Stimulated activated memory B cell treated with anti-CD40 and anti-IgM and Interleukin-4, amounts not matched to agents 10 μg/mL and 1 μg/mL and 100 μg/mL, for 72 hours (primary cell): ENCODE measurements around the gene IDS.

Experiments used
- ATAC-seq: fragments of 150-1000 bp; cut with Tn5 transposase; 2 replicates; pipeline ENCODE4 v1.10.0; 2021
- H3K27ac Mint-ChIP-seq: one replicate; pipeline ENCODE4 v1.8.0; 2022; ENCODE audit warnings: mild to moderate bottlenecking, mixed read lengths
- H3K27me3 Mint-ChIP-seq: one replicate; pipeline ENCODE4 v1.8.0; 2022; ENCODE audit warnings: mixed read lengths
- H3K36me3 Mint-ChIP-seq: one replicate; pipeline ENCODE4 v1.8.0; 2022; ENCODE audit warnings: mixed read lengths
- H3K4me1 Mint-ChIP-seq: one replicate; pipeline ENCODE4 v1.8.0; 2022; ENCODE audit warnings: mixed read lengths
- H3K4me3 Mint-ChIP-seq: one replicate; pipeline ENCODE4 v1.8.0; 2022; ENCODE audit warnings: mild to moderate bottlenecking, moderate library complexity, mixed read lengths
- H3K9me3 Mint-ChIP-seq: one replicate; pipeline ENCODE4 v1.8.0; 2022; ENCODE audit warnings: mixed read lengths

IDS gene

DNA sequence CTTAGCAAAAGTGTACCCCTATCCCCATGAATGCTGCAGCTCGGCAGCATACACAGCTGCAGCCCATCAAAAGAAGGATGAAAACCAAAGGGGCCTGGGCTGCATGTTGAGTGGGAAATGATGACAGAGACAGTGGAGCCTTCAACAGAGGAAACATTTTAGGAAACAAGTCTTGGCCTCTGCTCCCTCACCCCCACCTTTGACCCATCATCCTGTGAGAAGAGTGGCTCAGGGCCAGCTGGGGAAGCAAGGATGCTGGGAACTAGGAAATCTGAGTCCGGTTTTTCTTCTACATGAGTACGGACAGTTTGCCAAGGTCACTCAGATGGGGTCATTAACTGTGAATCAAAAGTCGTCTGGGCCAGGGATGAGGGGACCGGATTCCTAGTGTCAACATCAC lies 37.2 kb downstream of the IDS start:
- ATAC-seq, result no peak
- Mint-ChIP-seq H3K27ac (no peak overlapping the region), H3K27me3 (no peaks in the 10 kb centered on the region), H3K9me3 (no peaks in the 10 kb centered on the region), H3K4me1 (no peaks in the 10 kb centered on the region), H3K36me3 (no peaks in the 10 kb centered on the region), H3K4me3 (no peak overlapping the region)

DNA sequence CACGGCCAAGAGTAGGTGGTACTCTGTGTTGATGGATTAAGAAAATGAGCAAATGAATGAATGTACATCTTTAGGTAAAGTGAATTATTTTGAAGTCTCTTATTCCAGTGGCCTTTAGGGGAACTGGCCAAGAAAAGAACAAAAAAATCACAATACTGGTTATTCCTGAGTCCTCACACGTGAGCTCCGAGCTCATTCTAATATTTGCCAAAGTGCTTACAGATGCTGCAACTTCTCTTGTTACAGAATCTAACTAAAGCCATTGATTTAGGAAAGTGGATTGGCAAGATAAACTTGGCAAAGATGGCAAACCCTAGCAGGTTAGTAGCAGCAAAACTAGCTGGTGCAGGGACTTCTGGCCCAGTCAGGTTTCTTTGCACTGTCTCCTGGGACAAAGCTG lies 37.6 kb downstream of the IDS start:
- no peak overlapping the region for H3K4me3 Mint-ChIP-seq
- no peaks in the 10 kb centered on the region for H3K4me1 Mint-ChIP-seq
- H3K36me3 Mint-ChIP-seq, result no peaks in the 10 kb centered on the region
- no peak overlapping the region for H3K27ac Mint-ChIP-seq
- no peak for ATAC-seq
- no peaks in the 10 kb centered on the region for H3K27me3 Mint-ChIP-seq
- H3K9me3 Mint-ChIP-seq, result no peaks in the 10 kb centered on the region

DNA sequence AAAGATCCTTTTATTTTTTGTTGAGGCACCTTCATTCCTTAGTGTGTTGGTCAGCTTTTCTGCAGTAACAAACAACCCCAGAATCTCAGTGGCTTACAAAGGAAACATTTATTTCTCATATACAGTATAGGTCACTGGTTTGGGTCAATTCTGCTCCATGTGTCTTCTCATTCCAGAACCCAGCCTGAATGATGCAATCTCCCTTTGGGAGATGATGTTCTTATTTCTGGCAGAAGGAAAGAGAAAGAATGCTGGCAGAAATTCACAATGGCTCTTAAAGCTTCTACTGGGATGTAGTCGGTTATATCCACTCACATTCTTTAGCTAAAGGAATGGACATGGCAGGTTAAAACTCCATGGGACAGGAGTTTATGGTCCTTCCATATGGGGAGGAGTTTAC lies 42.3 kb downstream of the IDS start:
- Mint-ChIP-seq H3K9me3 (no peaks in the 10 kb centered on the region), H3K27me3 (no peaks in the 10 kb centered on the region), H3K36me3 (no peaks in the 10 kb centered on the region), H3K4me1 (no peaks in the 10 kb centered on the region), H3K4me3 (no peak overlapping the region), H3K27ac (no peak overlapping the region)
- no peak for ATAC-seq

GRCh38 chrX:149461746-149462145 lies 43.4 kb downstream of the IDS start:
- ATAC-seq, result no peak
- Mint-ChIP-seq H3K27ac (no peak overlapping the region), H3K36me3 (no peaks in the 10 kb centered on the region), H3K4me3 (no peak overlapping the region), H3K4me1 (no peaks in the 10 kb centered on the region), H3K9me3 (no peaks in the 10 kb centered on the region), H3K27me3 (no peaks in the 10 kb centered on the region)

GRCh38 chrX:149458586-149458985 lies 46.5 kb downstream of the IDS start:
- Mint-ChIP-seq H3K9me3 (no peaks in the 10 kb centered on the region), H3K4me3 (no peak overlapping the region), H3K27ac (no peak overlapping the region), H3K27me3 (no peaks in the 10 kb centered on the region), H3K36me3 (no peaks in the 10 kb centered on the region), H3K4me1 (no peaks in the 10 kb centered on the region)
- ATAC-seq, result no peak

GRCh38 chrX:149456476-149457245 lies 48.4 kb downstream of the IDS start:
- no peaks in the 10 kb centered on the region for H3K4me1 Mint-ChIP-seq
- H3K36me3 Mint-ChIP-seq, result no peaks in the 10 kb centered on the region
- no peaks in the 10 kb centered on the region for H3K9me3 Mint-ChIP-seq
- ATAC-seq, result no peak
- H3K4me3 Mint-ChIP-seq, result no peak overlapping the region
- no peaks in the 10 kb centered on the region for H3K27me3 Mint-ChIP-seq
- no peak overlapping the region for H3K27ac Mint-ChIP-seq

GRCh38 chrX:149455934-149456333 lies 49.2 kb downstream of the IDS start:
- Mint-ChIP-seq H3K36me3 (no peaks in the 10 kb centered on the region), H3K9me3 (no peaks in the 10 kb centered on the region), H3K4me1 (no peaks in the 10 kb centered on the region), H3K4me3 (no peak overlapping the region), H3K27me3 (no peaks in the 10 kb centered on the region), H3K27ac (no peak overlapping the region)
- ATAC-seq, result no peak

DNA sequence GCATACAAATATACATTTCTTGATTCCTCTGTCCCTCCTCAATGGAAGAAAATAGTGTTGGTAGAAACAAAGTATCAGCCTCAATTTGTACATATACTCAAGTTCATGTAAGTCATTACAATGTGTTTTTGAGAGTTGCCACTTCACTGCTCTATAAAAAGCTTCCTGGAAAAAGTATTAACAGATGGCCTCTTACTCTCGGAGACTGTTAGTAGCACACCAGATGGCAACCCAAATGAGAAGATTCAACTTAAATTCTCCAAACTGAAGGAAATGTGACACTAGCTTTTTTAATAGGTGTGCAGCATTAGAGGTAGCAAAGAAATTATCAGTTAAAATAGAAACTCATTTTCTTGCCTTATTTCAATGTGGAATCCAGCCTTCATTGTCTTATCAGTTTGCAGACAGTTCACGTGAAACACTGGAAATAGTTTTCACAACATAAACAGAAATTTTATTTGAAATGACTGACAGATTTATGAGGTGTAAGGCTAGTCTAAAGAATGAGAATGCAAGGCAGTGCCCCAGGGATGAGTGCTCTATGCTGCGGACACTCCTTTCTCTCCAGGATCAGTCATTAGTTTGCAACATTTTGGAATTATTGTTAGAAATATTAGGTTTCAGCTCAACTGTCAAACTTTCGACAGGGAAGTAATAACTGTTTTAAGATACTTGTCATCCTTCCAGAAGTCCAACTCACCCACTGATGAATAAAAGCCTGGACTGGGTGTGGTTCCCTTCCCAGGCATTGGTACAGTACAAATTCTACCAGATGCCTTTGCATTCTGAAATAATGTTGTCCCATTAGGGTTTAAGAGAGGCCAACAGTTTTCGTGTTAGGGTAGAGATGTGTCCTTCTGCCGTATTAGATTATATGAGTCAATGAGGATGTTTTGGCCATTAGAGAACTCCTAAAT lies 50.9 kb downstream of the IDS start:
- ATAC-seq, result no peak
- no peak overlapping the region for H3K4me3 Mint-ChIP-seq
- peaks cover 8% of the 10 kb centered on the region for H3K9me3 Mint-ChIP-seq
- peaks cover 10% of the 10 kb centered on the region for H3K27me3 Mint-ChIP-seq
- H3K36me3 Mint-ChIP-seq, result no peaks in the 10 kb centered on the region
- no peaks in the 10 kb centered on the region for H3K4me1 Mint-ChIP-seq
- no peak overlapping the region for H3K27ac Mint-ChIP-seq

GRCh38 chrX:149453030-149453429 lies 52.1 kb downstream of the IDS start:
- ATAC-seq, result no peak
- Mint-ChIP-seq H3K36me3 (no peaks in the 10 kb centered on the region), H3K27me3 (peaks cover 11% of the 10 kb centered on the region), H3K4me3 (no peak overlapping the region), H3K27ac (no peak overlapping the region), H3K9me3 (peaks cover 8% of the 10 kb centered on the region), H3K4me1 (no peaks in the 10 kb centered on the region)

GRCh38 chrX:149433451-149433850 lies 71.7 kb downstream of the IDS start:
- Mint-ChIP-seq H3K36me3 (no peaks in the 10 kb centered on the region), H3K4me1 (no peaks in the 10 kb centered on the region), H3K27me3 (no peaks in the 10 kb centered on the region), H3K9me3 (no peaks in the 10 kb centered on the region), H3K27ac (no peak overlapping the region), H3K4me3 (no peak overlapping the region)
- ATAC-seq, result no peak

- Mint-ChIP-seq H3K27ac (no peak overlapping the region), H3K4me3 (no peak overlapping the region), H3K36me3 (no peaks in the 10 kb centered on the region), H3K9me3 (no peaks in the 10 kb centered on the region), H3K27me3 (no peaks in the 10 kb centered on the region), H3K4me1 (no peaks in the 10 kb centered on the region)
- no peak for ATAC-seq
These were observed 72.1 kb downstream of the IDS start for GRCh38 chrX:149433051-149433450.
